ENCODE measurements around the gene SDCCAG8. TPM values are rescaled to one million over a fixed set of nuclear protein-coding genes. Genes with fewer than 3 reads are reported as not detected.

The SDCCAG8 gene
- total RNA-seq, 1 donor from 2014 or later: 31.6 TPM

DNA sequence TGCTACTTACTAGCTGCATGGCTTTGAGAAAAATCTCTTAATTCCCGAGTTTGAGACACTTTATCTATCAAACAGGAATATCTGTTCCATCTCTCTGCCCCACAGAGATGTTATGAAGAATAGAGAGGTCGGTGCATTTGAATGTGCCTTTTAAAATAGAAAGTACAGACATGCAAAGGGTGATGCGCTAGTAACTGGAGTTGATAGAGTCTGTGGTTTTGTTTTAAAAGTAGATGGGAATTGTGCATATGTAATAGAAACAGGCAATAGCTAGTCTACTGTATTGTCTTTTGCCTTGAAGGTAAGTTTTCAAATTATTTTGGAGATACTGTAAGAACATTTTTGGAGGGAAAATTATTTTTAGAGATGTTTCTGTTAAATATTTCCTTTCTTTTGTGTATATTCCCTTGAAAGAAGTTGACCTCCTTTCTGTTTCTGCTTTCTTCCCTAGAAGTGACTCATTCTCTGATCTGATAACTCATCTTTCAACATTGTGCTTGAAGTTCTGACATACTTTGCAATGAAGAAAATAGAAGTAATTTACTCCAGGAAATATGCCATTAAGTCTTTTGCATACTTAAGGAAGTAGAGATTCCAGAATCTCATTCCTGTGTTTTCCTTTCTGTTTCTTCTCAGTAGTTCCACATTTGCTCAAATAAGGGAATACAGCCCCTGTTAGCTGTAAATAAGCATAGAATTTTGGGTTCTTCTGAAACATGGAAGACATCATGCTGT, 151.6 kb downstream of the SDCCAG8 start:
- DNase-seq (ENCODE audit: low spot score, unreplicated experiment): no peak
- no peak overlapping the region for H3K27ac Mint-ChIP-seq
- no peak overlapping the region for H3K4me3 Mint-ChIP-seq (ENCODE audit: low read depth)
- peaks cover 3% of the 10 kb centered on the region for H3K36me3 Mint-ChIP-seq (ENCODE audit: insufficient read depth)
- no peaks in the 10 kb centered on the region for H3K9me3 Mint-ChIP-seq (ENCODE audit: low read depth)
- peaks cover 3% of the 10 kb centered on the region for H3K4me1 Mint-ChIP-seq (ENCODE audit: low read depth)
- H3K27me3 Mint-ChIP-seq: no peaks in the 10 kb centered on the region
- TF ChIP-seq, protein P1, sequence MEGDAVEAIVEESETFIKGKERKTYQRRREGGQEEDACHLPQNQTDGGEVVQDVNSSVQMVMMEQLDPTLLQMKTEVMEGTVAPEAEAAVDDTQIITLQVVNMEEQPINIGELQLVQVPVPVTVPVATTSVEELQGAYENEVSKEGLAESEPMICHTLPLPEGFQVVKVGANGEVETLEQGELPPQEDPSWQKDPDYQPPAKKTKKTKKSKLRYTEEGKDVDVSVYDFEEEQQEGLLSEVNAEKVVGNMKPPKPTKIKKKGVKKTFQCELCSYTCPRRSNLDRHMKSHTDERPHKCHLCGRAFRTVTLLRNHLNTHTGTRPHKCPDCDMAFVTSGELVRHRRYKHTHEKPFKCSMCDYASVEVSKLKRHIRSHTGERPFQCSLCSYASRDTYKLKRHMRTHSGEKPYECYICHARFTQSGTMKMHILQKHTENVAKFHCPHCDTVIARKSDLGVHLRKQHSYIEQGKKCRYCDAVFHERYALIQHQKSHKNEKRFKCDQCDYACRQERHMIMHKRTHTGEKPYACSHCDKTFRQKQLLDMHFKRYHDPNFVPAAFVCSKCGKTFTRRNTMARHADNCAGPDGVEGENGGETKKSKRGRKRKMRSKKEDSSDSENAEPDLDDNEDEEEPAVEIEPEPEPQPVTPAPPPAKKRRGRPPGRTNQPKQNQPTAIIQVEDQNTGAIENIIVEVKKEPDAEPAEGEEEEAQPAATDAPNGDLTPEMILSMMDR (IDR thresholded peaks at IDR 0.05; ENCODE audit: unreplicated experiment): no peak

DNA sequence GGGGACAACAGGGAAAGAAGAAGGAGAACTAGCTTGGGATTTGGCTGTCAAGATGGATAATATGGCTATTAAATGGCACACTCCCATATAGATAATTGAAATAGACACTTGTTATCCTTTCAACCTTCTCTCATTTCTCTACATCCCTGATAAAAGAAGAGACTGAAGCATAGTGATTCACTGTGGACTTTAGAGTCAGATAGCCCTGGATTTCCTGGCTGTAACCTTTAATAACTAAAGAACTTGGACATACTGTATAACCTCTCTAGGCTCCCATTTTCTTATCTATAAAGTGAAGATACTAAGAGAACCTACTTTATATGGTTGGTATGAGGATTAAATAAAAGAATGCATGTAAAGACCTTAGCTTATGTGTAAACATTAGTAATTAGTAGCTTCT, 152.6 kb downstream of the SDCCAG8 start:
- H3K27me3 Mint-ChIP-seq: no peaks in the 10 kb centered on the region
- TF ChIP-seq, protein P1 (IDR thresholded peaks at IDR 0.05; ENCODE audit: unreplicated experiment): no peak
- no peak overlapping the region for H3K4me3 Mint-ChIP-seq (ENCODE audit: low read depth)
- H3K4me1 Mint-ChIP-seq (ENCODE audit: low read depth): peaks cover 3% of the 10 kb centered on the region
- no peak for DNase-seq (ENCODE audit: low spot score, unreplicated experiment)
- H3K36me3 Mint-ChIP-seq (ENCODE audit: insufficient read depth): peaks cover 1% of the 10 kb centered on the region
- no peaks in the 10 kb centered on the region for H3K9me3 Mint-ChIP-seq (ENCODE audit: low read depth)
- no peak overlapping the region for H3K27ac Mint-ChIP-seq

DNA sequence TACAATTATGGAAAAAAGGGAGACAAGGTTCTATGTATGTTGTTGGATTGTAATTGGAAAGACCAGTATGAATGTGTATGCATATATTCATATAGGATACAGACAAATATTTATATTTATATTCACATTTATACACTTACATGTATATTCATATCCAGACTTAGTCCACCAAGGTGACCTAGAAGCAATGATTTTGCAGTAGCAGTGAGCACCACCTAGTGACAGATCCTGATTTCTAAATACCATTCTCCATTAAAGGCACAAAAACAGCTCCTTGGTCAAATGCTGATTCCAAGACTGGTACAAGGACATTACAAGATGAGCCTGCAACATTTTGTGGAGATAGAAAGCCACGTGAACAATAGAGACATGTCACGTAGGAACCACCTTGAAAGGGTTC, 153.4 kb downstream of the SDCCAG8 start:
- DNase-seq (ENCODE audit: low spot score, unreplicated experiment): no peak
- Mint-ChIP-seq H3K27ac (no peak overlapping the region), H3K27me3 (no peaks in the 10 kb centered on the region), H3K4me3 (ENCODE audit: low read depth) (no peak overlapping the region), H3K9me3 (ENCODE audit: low read depth) (no peaks in the 10 kb centered on the region), H3K36me3 (ENCODE audit: insufficient read depth) (no peaks in the 10 kb centered on the region), H3K4me1 (ENCODE audit: low read depth) (peaks cover 3% of the 10 kb centered on the region)
- TF ChIP-seq, protein P1 (IDR thresholded peaks at IDR 0.05; ENCODE audit: unreplicated experiment): no peak

DNA sequence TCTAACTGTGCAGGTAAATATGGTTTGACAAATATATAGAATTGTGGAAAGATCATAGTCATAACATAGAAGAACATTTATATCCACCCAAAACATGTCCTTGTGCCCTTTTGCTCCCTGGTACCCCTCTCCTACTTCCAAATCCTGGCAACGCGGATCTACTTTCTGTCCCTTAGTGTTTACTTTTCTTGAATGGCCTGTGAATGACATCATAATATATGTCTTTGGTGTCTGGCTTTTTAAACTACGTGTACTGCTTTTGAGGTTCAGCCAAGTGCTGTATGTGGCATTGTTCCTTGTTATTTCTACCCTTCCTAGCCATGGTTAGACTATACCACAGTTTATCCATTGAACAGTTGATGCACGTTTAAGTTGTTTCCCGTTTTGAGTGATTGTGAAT, 155.6 kb downstream of the SDCCAG8 start:
- Mint-ChIP-seq H3K9me3 (ENCODE audit: low read depth) (no peaks in the 10 kb centered on the region), H3K27ac (no peak overlapping the region), H3K27me3 (no peaks in the 10 kb centered on the region), H3K36me3 (ENCODE audit: insufficient read depth) (no peaks in the 10 kb centered on the region), H3K4me1 (ENCODE audit: low read depth) (peaks cover 3% of the 10 kb centered on the region), H3K4me3 (ENCODE audit: low read depth) (no peak overlapping the region)
- DNase-seq (ENCODE audit: low spot score, unreplicated experiment): no peak
- TF ChIP-seq, protein P1 (IDR thresholded peaks at IDR 0.05; ENCODE audit: unreplicated experiment): no peak

DNA sequence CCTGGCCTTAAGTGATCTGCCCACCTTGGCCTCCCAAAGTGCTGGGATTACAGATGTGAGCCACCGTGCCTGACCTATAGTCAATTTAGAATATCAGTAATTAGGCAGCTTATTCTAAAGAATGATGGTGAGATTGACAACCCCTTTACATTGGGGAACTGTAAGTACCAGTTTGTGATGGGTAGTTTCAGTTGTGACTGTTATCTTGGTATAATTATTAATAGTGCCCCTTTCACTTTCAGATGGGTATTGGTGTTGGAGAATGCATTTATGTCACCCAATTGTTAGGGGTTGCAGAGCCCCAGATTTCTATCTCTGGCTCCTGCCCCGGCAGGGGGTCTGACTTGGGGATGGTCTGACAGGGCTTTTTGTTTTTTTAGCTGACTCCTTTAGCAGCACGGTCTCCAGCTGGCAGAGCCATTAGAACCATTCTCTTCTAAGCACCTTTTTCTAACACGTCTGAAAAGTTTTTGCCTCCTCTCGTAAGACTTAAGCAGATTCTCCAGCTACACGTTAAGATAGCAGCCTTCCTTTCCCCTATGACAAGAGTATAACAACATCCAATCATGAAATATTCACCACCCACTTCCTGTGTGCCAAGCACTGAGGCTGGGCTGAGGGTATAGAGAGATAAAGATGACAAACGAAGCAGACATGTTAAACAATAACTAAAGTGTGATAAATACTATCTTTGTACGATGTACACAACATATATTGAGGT, 157.8 kb downstream of the SDCCAG8 start:
- H3K27ac Mint-ChIP-seq: no peak overlapping the region
- H3K4me3 Mint-ChIP-seq (ENCODE audit: low read depth): no peak overlapping the region

More for the DNA sequence above, 157.8 kb downstream of the SDCCAG8 start:
- DNase-seq (ENCODE audit: low spot score, unreplicated experiment): no peak
- TF ChIP-seq, protein P1 (IDR thresholded peaks at IDR 0.05; ENCODE audit: unreplicated experiment): no peak
- no peaks in the 10 kb centered on the region for H3K27me3 Mint-ChIP-seq
- peaks cover 3% of the 10 kb centered on the region for H3K4me1 Mint-ChIP-seq (ENCODE audit: low read depth)
- H3K9me3 Mint-ChIP-seq (ENCODE audit: low read depth): no peaks in the 10 kb centered on the region
- H3K36me3 Mint-ChIP-seq (ENCODE audit: insufficient read depth): peaks cover 3% of the 10 kb centered on the region
